Prostate gland (tissue), 2 donors: Measurements from ENCODE around the gene BPIFB3.

Source experiments
- POLR2A ChIP-seq: fragments of 450-650 bp; IDR thresholded peaks from one replicate; pipeline ENCODE4 v1.6.1; 2016; ENCODE audit warnings: antibody characterized with exemption, mild to moderate bottlenecking
- POLR2AphosphoS5 ChIP-seq: sonication (generic); formaldehyde crosslinking; IDR thresholded peaks from one replicate; pipeline ENCODE4 v1.6.1; 2017; ENCODE audit warnings: antibody characterized with exemption
- TF ChIP-seq, protein P1 (sequence below), 4 experiments: fragments of 200-600 bp in 2 of 4; fragments of 450-650 bp in 2 of 4; sonication (generic) in 2 of 4; IDR thresholded peaks; 1 replicate in 3 of 4; 2 replicates in 1 of 4; pipeline ENCODE4 v1.5.1; 2016 to 2019; ENCODE audit warnings: antibody characterized with exemption in 4 of 4, mild to moderate bottlenecking in 2 of 4, moderate library complexity in 2 of 4

DNA sequence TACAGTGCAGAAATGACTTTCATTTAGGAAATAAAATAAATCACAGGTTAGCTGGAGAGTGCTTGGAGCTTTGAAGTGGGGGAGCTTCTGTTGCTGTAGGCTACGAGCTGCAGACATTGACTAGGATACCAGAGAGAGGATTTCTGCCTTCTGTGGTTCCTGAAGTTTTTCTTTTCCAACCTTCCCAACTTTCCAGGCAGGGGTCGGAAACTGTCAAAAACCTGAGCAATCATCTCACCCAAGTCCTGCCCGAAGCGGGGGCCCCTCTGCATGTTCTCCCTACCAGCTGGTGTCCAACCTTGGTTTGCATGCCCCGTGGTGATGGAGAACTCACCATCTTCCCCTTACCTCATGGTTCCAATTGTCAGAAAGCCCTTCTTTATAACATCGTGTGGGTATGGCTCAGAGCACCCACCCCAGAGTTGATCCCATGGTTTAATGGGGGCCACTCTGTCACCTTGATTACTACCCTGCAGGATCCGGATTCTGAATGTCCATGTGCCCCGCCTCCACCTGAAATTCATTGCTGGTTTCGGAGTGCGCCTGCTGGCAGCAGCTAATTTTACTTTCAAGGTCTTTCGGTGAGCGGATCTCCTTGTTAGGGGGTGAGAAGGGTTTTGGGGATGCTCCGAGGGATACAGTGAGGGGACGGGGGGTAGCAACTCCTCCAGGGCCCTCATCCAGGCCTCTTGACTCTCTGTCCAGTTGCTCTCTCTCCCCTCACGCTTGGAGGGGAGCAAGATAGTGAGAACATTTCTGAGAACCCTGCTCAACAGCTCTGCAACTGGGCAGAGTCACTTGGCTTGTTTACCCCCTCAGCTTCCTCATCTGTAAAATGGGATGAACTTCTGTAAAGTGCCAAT is 41.1 kb upstream of the BPIFB3 start:
- no peak for TF ChIP-seq POLR2A
- TF ChIP-seq, protein P1, sequence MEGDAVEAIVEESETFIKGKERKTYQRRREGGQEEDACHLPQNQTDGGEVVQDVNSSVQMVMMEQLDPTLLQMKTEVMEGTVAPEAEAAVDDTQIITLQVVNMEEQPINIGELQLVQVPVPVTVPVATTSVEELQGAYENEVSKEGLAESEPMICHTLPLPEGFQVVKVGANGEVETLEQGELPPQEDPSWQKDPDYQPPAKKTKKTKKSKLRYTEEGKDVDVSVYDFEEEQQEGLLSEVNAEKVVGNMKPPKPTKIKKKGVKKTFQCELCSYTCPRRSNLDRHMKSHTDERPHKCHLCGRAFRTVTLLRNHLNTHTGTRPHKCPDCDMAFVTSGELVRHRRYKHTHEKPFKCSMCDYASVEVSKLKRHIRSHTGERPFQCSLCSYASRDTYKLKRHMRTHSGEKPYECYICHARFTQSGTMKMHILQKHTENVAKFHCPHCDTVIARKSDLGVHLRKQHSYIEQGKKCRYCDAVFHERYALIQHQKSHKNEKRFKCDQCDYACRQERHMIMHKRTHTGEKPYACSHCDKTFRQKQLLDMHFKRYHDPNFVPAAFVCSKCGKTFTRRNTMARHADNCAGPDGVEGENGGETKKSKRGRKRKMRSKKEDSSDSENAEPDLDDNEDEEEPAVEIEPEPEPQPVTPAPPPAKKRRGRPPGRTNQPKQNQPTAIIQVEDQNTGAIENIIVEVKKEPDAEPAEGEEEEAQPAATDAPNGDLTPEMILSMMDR (IDR thresholded peaks at IDR 0.05): no peak
- TF ChIP-seq POLR2AphosphoS5: no peak
